Measurements from ENCODE around the gene MAPK4. TPM values are rescaled to one million over a fixed set of nuclear protein-coding genes. Genes with fewer than 3 reads are reported as not detected.

The MAPK4 gene
- total and polyA plus RNA-seq, 3 donors from 2014 or later = 9.3 to 18.1 (median 13.3) TPM

DNA sequence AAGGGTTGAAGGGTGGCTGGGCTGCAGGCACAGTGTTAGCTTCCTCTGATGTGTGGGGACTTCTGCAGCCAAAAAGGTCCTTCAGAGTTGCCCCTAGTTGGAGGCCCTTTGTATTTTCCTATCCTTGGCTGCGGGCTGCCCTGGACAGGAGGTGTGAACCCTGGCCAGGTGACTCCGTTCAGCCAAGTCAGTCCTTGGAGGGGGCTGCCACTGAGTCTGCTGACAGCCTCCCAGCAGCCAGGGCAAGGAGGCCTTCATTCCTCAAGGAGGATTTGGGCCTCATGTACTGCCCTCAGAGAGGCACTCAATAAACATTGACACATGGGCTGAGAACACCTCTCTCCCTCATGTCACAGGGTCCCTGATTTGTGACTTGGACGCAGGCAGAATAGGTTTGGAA is 62.4 kb downstream of the MAPK4 start:
- WGBS, 2 donors = 75 to 89% methylated on average over 1 to 3 of the region's 3 CpGs
- intact Hi-C loops (cut with DNase I; ENCODE audit: low total_unique reads) = no loop called here
- Histone ChIP-seq H3K4me1 (no peaks in the 10 kb centered on the region), H3K9me3 (no peaks in the 10 kb centered on the region), H3K36me3 (ENCODE audit: low read depth, missing control alignments) (no peaks in the 10 kb centered on the region), H3K27ac (no peak overlapping the region), H3K27me3 (no peaks in the 10 kb centered on the region), H3K4me3 (no peak overlapping the region)
- TF ChIP-seq CTCF (IDR thresholded peaks at IDR 0.05) (no peak), POLR2A (IDR thresholded peaks at IDR 0.05) (no peak)
- no peak for DNase-seq

GRCh38 chr18:50622865-50623393 is 63.0 kb downstream of the MAPK4 start:
- DNase-seq = no peak

GRCh38 chr18:50623694-50624352 is 63.9 kb downstream of the MAPK4 start:
- Histone ChIP-seq H3K4me3 (no peak overlapping the region), H3K36me3 (ENCODE audit: low read depth, missing control alignments) (no peaks in the 10 kb centered on the region), H3K27me3 (no peaks in the 10 kb centered on the region), H3K27ac (no peak overlapping the region), H3K9me3 (no peaks in the 10 kb centered on the region), H3K4me1 (no peaks in the 10 kb centered on the region)
- DNase-seq = no peak
- TF ChIP-seq CTCF (IDR thresholded peaks at IDR 0.05) = no peak
- no peak for TF ChIP-seq POLR2A (IDR thresholded peaks at IDR 0.05)
- intact Hi-C loops (cut with DNase I; ENCODE audit: low total_unique reads) = no loop called here
- WGBS, 2 donors = 71 to 73% methylated on average over 4 of the region's 4 CpGs

More at GRCh38 chr18:50622865-50623393, 63.0 kb downstream of the MAPK4 start:
- 42 to 46% methylated on average over 7 of the region's 7 CpGs for WGBS, 2 donors
- Histone ChIP-seq H3K9me3 (no peaks in the 10 kb centered on the region), H3K27me3 (no peaks in the 10 kb centered on the region), H3K36me3 (ENCODE audit: low read depth, missing control alignments) (no peaks in the 10 kb centered on the region), H3K4me1 (no peaks in the 10 kb centered on the region), H3K27ac (no peak overlapping the region), H3K4me3 (no peak overlapping the region)
- TF ChIP-seq POLR2A (IDR thresholded peaks at IDR 0.05) (no peak), CTCF (IDR thresholded peaks at IDR 0.05) (no peak)
- intact Hi-C loops (cut with DNase I; ENCODE audit: low total_unique reads) = no loop called here

- no peak for TF ChIP-seq CTCF (IDR thresholded peaks at IDR 0.05)
- no peak for TF ChIP-seq POLR2A (IDR thresholded peaks at IDR 0.05)
- H3K36me3 ChIP-seq (ENCODE audit: low read depth, missing control alignments) = no peaks in the 10 kb centered on the region
- H3K4me3 ChIP-seq = no peak overlapping the region
- no peak for DNase-seq
- no peaks in the 10 kb centered on the region for H3K9me3 ChIP-seq
- no peaks in the 10 kb centered on the region for H3K4me1 ChIP-seq
- WGBS, 2 donors = 90 to 96% methylated on average over 3 of the region's 3 CpGs
- intact Hi-C loops (cut with DNase I; ENCODE audit: low total_unique reads) = no loop called here
- H3K27ac ChIP-seq = no peak overlapping the region
- no peaks in the 10 kb centered on the region for H3K27me3 ChIP-seq
These were observed 65.1 kb downstream of the MAPK4 start for GRCh38 chr18:50624981-50625380.

- intact Hi-C loops (cut with DNase I; ENCODE audit: low total_unique reads) = no loop called here
- H3K4me3 ChIP-seq = no peak overlapping the region
- no peak overlapping the region for H3K27ac ChIP-seq
- 92 to 98% methylated on average over 10 of the region's 10 CpGs for WGBS, 2 donors
- H3K27me3 ChIP-seq = no peaks in the 10 kb centered on the region
- H3K4me1 ChIP-seq = peaks cover 1% of the 10 kb centered on the region
- H3K9me3 ChIP-seq = no peaks in the 10 kb centered on the region
- no peaks in the 10 kb centered on the region for H3K36me3 ChIP-seq (ENCODE audit: low read depth, missing control alignments)
- no peak for DNase-seq
- TF ChIP-seq POLR2A (IDR thresholded peaks at IDR 0.05) (no peak), CTCF (IDR thresholded peaks at IDR 0.05) (no peak)
These were observed 66.4 kb downstream of the MAPK4 start for GRCh38 chr18:50626317-50626716.

Measured in testis (tissue), 3 donors.